Upper lobe of left lung (tissue), 6 donors: ENCODE measurements around the gene HADH. TPM values are rescaled to one million over a fixed set of nuclear protein-coding genes. Genes with fewer than 3 reads are reported as not detected.

Source experiments
- ATAC-seq, 2 donors: fragments of 200-7000 bp; cut with Tn5 transposase; one replicate each; pipeline ENCODE4 v1.9.1; 2022; ENCODE audit warnings: mild to moderate bottlenecking in 2 of 2, moderate library complexity in 2 of 2; ENCODE audit not compliant: low FRiP score in 2 of 2
- DNase-seq, 2 donors: peaks; one replicate each; pipeline ENCODE4 v3.0.0-alpha.2; 2019 to 2020
- H3K27ac ChIP-seq, 4 donors: fragments of 200-600 bp; sonication (generic); one replicate each; pipeline ENCODE4 v1.5.1; 2016 to 2019
- H3K27me3 ChIP-seq, 4 donors: fragments of 200-600 bp; sonication (generic); one replicate each; pipeline ENCODE4 v1.5.1; 2017 to 2019
- H3K36me3 ChIP-seq, 4 donors: fragments of 200-600 bp; sonication (generic); one replicate each; pipeline ENCODE4 v1.5.1; 2016 to 2019
- H3K4me1 ChIP-seq, 4 donors: fragments of 200-600 bp; sonication (generic); one replicate each; pipeline ENCODE4 v1.5.1; 2018 to 2019
- H3K4me3 ChIP-seq, 4 donors: fragments of 200-600 bp; sonication (generic); one replicate each; pipeline ENCODE4 v1.5.1; 2017 to 2019; ENCODE audit warnings: mild to moderate bottlenecking in 2 of 4, moderate library complexity in 1 of 4
- H3K9me3 ChIP-seq, 4 donors: fragments of 200-600 bp; sonication (generic); one replicate each; pipeline ENCODE4 v1.5.1; 2018 to 2019
- CTCF ChIP-seq, 6 experiments: fragments of 450-650 bp in 4 of 6; fragments of 200-600 bp in 2 of 6; sonication (generic) in 2 of 6; IDR thresholded peaks; one replicate each; pipeline ENCODE4 v1.5.1; 2016 to 2019; ENCODE audit warnings: antibody characterized with exemption in 6 of 6
- EP300 ChIP-seq, 4 donors: sonication (generic); formaldehyde crosslinking; IDR thresholded peaks; one replicate each; pipeline ENCODE4 v1.5.1; 2017; ENCODE audit warnings: antibody characterized with exemption in 4 of 4, control low read depth in 2 of 4
- POLR2A ChIP-seq, 4 donors: fragments of 450-650 bp; IDR thresholded peaks; one replicate each; pipeline ENCODE4 v1.5.1; 2016 to 2017; ENCODE audit warnings: antibody characterized with exemption in 4 of 4, mild to moderate bottlenecking in 2 of 4
- POLR2AphosphoS5 ChIP-seq, 2 donors: sonication (generic); formaldehyde crosslinking; IDR thresholded peaks; one replicate each; pipeline ENCODE4 v1.5.1; 2017; ENCODE audit warnings: antibody characterized with exemption in 2 of 2
- WGBS, 2 donors: methylation state at CpG; one replicate each; pipeline ENCODE4 v1.1.5; 2017 to 2018; 5-methylcytosine and 5-hydroxymethylcytosine counted together
- total RNA-seq, 6 donors: library from RNA; depleted of rRNA in 4 of 6; stranded (reverse); fragments of >200 nt in 4 of 6; gene quantifications; one replicate each; pipeline versions ENCODE4 v1.1.0 to v1.2.1, GENCODE V29; 2016 to 2021
- donor health status: DM: no; HTN: no; CAD: no; lungs with moderate emphysema.
- donor health status: DM: no; HTN: yes; CAD: no; lungs with severe emphysema.

HADH gene
- total RNA-seq, 6 donors from 2014 or later, result 27.2 to 57.1 (median 36.1) TPM

GRCh38 chr4:108003982-108004515 lies 14.4 kb downstream of the HADH start:
- TF ChIP-seq CTCF (IDR thresholded peaks at IDR 0.05) (no peak), POLR2A (IDR thresholded peaks at IDR 0.05) (no peak), POLR2AphosphoS5 (IDR thresholded peaks at IDR 0.05) (no peak), EP300 (IDR thresholded peaks at IDR 0.05) (no peak)
- DNase-seq (no peak), ATAC-seq (no peak)
- peaks cover 0 to 3% (median 2%) of the 10 kb centered on the region in 4 donors for H3K4me1 ChIP-seq
- H3K27ac ChIP-seq, result no peak overlapping the region
- 88 to 93% methylated on average over 4 of the region's 4 CpGs for WGBS, 2 donors
- H3K9me3 ChIP-seq, result no peaks in the 10 kb centered on the region
- H3K4me3 ChIP-seq, result no peak overlapping the region
- no peaks in the 10 kb centered on the region for H3K27me3 ChIP-seq
- H3K36me3 ChIP-seq, result no peaks in the 10 kb centered on the region

- no peak for ATAC-seq
- Histone ChIP-seq H3K27me3 (no peaks in the 10 kb centered on the region), H3K4me3 (no peak overlapping the region), H3K9me3 (no peaks in the 10 kb centered on the region), H3K27ac (no peak overlapping the region), H3K36me3 (no peaks in the 10 kb centered on the region), H3K4me1 (peaks cover 0 to 3% (median 2%) of the 10 kb centered on the region in 4 donors)
- WGBS, 2 donors, result 90 to 92% methylated on average over 2 of the region's 2 CpGs
- TF ChIP-seq EP300 (IDR thresholded peaks at IDR 0.05), result no peak
- TF ChIP-seq POLR2AphosphoS5 (IDR thresholded peaks at IDR 0.05), result no peak
- no peak for TF ChIP-seq POLR2A (IDR thresholded peaks at IDR 0.05)
- TF ChIP-seq CTCF (IDR thresholded peaks at IDR 0.05), result no peak
- DNase-seq, result no peak
Observed at GRCh38 chr4:108004646-108005045, 15.0 kb downstream of the HADH start.

GRCh38 chr4:108005807-108006206 lies 16.1 kb downstream of the HADH start:
- Histone ChIP-seq H3K4me3 (no peak overlapping the region), H3K27me3 (no peaks in the 10 kb centered on the region), H3K27ac (no peak overlapping the region), H3K9me3 (no peaks in the 10 kb centered on the region), H3K4me1 (no peaks in the 10 kb centered on the region), H3K36me3 (peaks cover 0 to 2% (median under 1%) of the 10 kb centered on the region in 4 donors)
- DNase-seq (no peak), ATAC-seq (no peak)
- TF ChIP-seq CTCF (IDR thresholded peaks at IDR 0.05) (no peak), POLR2AphosphoS5 (IDR thresholded peaks at IDR 0.05) (no peak), POLR2A (IDR thresholded peaks at IDR 0.05) (no peak), EP300 (IDR thresholded peaks at IDR 0.05) (no peak)
- 96 to 100% methylated on average over 1 of the region's 1 CpG for WGBS, 2 donors

- no peak overlapping the region for H3K4me3 ChIP-seq
- no peaks in the 10 kb centered on the region for H3K4me1 ChIP-seq
- H3K9me3 ChIP-seq, result no peaks in the 10 kb centered on the region
- DNase-seq (no peak), ATAC-seq (no peak)
- no peaks in the 10 kb centered on the region for H3K27me3 ChIP-seq
- peaks cover 0 to 6% (median 3%) of the 10 kb centered on the region in 4 donors for H3K36me3 ChIP-seq
- no peak for TF ChIP-seq EP300 (IDR thresholded peaks at IDR 0.05)
- TF ChIP-seq CTCF (IDR thresholded peaks at IDR 0.05), result no peak
- no peak for TF ChIP-seq POLR2AphosphoS5 (IDR thresholded peaks at IDR 0.05)
- no peak for TF ChIP-seq POLR2A (IDR thresholded peaks at IDR 0.05)
- no peak overlapping the region for H3K27ac ChIP-seq
Observed at GRCh38 chr4:108006361-108006760, 16.7 kb downstream of the HADH start.

GRCh38 chr4:108007984-108008383 lies 18.3 kb downstream of the HADH start:
- Histone ChIP-seq H3K4me1 (no peaks in the 10 kb centered on the region), H3K36me3 (peaks cover 0 to 9% (median 3%) of the 10 kb centered on the region in 4 donors), H3K9me3 (no peaks in the 10 kb centered on the region), H3K27me3 (no peaks in the 10 kb centered on the region), H3K27ac (no peak overlapping the region), H3K4me3 (no peak overlapping the region)
- ATAC-seq (no peak), DNase-seq (no peak)
- WGBS, 2 donors, result 88 to 91% methylated on average over 7 of the region's 7 CpGs
- TF ChIP-seq POLR2AphosphoS5 (IDR thresholded peaks at IDR 0.05) (no peak), EP300 (IDR thresholded peaks at IDR 0.05) (no peak), CTCF (IDR thresholded peaks at IDR 0.05) (no peak), POLR2A (IDR thresholded peaks at IDR 0.05) (no peak)
